ENCODE measurements around the gene EXOSC5. TPM values are rescaled to one million over a fixed set of nuclear protein-coding genes. Genes with fewer than 3 reads are reported as not detected.
A peak's percentile ranks its signal among the peaks of the same experiment; 100 is the strongest.

Gene EXOSC5
- total and polyA plus RNA-seq, 9 of the 15 experiments (the other 6 are each of a cell fraction or from before 2014, with no cell fraction given), result 10.9 to 75.5 (median 37.8) TPM

DNA sequence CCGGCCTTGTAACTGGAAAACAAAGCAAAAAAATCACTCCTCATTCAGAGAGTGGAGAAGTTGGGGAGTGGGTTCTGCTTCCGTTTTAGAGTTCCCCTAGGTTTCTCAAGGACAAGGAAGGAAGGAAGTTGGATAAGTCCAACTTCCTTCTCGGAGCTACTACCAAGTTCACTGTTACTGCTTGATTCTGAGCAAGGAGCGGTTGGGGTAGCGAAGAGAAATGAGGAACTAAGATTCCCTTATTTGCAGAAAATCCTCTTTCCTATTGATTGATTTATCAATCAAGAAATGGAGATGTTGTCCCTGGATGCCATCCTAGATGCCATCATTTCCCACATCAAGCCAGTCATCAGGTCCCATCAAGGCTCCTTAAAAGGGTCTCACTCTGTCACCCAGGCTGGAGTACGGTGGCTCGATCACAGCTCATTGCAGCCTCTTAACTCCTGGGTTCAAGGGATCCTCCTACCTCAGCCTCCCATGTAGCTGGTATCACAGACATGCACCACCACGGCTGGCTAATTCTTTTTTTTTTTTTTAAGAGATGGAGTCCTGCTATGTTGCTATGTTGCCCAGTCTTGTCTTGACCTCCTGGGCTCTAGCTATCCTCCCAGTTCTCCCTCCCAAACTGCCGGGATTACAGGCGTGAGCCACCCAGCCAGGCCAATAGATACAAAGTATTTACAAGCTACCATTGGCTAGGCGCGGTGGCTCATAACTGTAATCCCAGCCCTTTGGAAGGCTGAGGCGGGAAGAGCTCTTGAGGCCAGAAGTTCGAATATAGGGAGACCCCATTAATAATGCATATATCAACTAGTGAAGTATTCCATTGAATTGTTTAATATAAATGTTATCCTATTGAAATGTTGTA lies 32.4 kb downstream of the EXOSC5 start (continued):
- TF ChIP-seq, protein P1, sequence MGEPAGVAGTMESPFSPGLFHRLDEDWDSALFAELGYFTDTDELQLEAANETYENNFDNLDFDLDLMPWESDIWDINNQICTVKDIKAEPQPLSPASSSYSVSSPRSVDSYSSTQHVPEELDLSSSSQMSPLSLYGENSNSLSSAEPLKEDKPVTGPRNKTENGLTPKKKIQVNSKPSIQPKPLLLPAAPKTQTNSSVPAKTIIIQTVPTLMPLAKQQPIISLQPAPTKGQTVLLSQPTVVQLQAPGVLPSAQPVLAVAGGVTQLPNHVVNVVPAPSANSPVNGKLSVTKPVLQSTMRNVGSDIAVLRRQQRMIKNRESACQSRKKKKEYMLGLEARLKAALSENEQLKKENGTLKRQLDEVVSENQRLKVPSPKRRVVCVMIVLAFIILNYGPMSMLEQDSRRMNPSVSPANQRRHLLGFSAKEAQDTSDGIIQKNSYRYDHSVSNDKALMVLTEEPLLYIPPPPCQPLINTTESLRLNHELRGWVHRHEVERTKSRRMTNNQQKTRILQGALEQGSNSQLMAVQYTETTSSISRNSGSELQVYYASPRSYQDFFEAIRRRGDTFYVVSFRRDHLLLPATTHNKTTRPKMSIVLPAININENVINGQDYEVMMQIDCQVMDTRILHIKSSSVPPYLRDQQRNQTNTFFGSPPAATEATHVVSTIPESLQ (CRISPR knock-in tag; IDR thresholded peaks at IDR 0.05), result no peak
- TF ChIP-seq, protein P2, sequence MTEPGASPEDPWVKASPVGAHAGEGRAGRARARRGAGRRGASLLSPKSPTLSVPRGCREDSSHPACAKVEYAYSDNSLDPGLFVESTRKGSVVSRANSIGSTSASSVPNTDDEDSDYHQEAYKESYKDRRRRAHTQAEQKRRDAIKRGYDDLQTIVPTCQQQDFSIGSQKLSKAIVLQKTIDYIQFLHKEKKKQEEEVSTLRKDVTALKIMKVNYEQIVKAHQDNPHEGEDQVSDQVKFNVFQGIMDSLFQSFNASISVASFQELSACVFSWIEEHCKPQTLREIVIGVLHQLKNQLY (CRISPR knock-in tag; conservative IDR thresholded peaks at IDR 0.05), result no peak
- TF ChIP-seq YY1 (IDR thresholded peaks at IDR 0.05; ENCODE audit: borderline replicate concordance in 1 of 3, control insufficient read depth in 1 of 3, extremely low read depth in 1 of 3, insufficient read depth in 3 of 3, insufficient read length in 1 of 3, insufficient replicate concordance in 2 of 3, low read depth in 1 of 3, low read length in 2 of 3) (no peak), NR2C2 (CRISPR knock-in tag; IDR thresholded peaks at IDR 0.05) (no peak), NR2C2 (tag; IDR thresholded peaks at IDR 0.05) (no peak), CBX8 (IDR thresholded peaks at IDR 0.05; ENCODE audit: borderline replicate concordance, extremely low read depth, low read depth, low read length, poor library complexity, severe bottlenecking) (no peak), IFI16 (CRISPR knock-in tag; IDR thresholded peaks at IDR 0.05) (no peak), ZNF551 (CRISPR knock-in tag; IDR thresholded peaks at IDR 0.05) (no peak), ETV5 (CRISPR knock-in tag; IDR thresholded peaks at IDR 0.05; ENCODE audit: low read depth) (no peak), ZFP1 (CRISPR knock-in tag; IDR thresholded peaks at IDR 0.05) (no peak), HCFC1 (IDR thresholded peaks at IDR 0.05; ENCODE audit: low read depth, low read length) (no peak)
- TF ChIP-seq, protein P3, sequence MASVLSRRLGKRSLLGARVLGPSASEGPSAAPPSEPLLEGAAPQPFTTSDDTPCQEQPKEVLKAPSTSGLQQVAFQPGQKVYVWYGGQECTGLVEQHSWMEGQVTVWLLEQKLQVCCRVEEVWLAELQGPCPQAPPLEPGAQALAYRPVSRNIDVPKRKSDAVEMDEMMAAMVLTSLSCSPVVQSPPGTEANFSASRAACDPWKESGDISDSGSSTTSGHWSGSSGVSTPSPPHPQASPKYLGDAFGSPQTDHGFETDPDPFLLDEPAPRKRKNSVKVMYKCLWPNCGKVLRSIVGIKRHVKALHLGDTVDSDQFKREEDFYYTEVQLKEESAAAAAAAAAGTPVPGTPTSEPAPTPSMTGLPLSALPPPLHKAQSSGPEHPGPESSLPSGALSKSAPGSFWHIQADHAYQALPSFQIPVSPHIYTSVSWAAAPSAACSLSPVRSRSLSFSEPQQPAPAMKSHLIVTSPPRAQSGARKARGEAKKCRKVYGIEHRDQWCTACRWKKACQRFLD (CRISPR knock-in tag; IDR thresholded peaks at IDR 0.05), result 0 out of 2 replicates have a peak, but pooled peaks have one; percentile 32
